Measurements from ENCODE around the gene ADGRG3.
"Not testable (repeated sequence)": the region's sequence is repeated elsewhere in the genome, so short reads cannot be mapped to it uniquely, and the experiment has no call there.

Gene ADGRG3

DNA sequence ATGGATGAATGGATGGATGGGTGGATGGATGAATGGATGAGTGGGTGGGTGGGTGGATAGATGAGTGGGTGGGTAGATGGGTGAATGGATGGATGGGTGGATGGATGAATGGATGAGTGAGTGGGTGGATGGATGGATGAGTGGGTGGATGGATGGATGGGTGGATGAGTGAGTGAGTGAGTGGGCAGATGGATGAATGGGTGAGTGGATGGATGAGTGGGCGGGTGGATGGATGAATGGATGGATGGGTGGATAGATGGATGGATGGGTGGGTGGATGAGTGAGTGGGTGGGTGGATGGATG is 61.0 kb downstream of the ADGRG3 start:
- TF ChIP-seq ESRRG (CRISPR knock-in tag; IDR thresholded peaks at IDR 0.05) (no peak), ISL1 (CRISPR knock-in tag; IDR thresholded peaks at IDR 0.05) (no peak), ZNF8 (CRISPR knock-in tag; IDR thresholded peaks at IDR 0.05) (no peak), TCF4 (CRISPR knock-in tag; IDR thresholded peaks at IDR 0.05; ENCODE audit: borderline replicate concordance) (no peak), CSDC2 (CRISPR knock-in tag; IDR thresholded peaks at IDR 0.05) (no peak), ZFP30 (CRISPR knock-in tag; IDR thresholded peaks at IDR 0.05) (no peak), GLIS3 (CRISPR knock-in tag; IDR thresholded peaks at IDR 0.05) (no peak), ZNF565 (CRISPR knock-in tag; conservative IDR thresholded peaks at IDR 0.05; ENCODE audit: low read depth) (no peak), PPARA (CRISPR knock-in tag; IDR thresholded peaks at IDR 0.05; ENCODE audit: borderline replicate concordance) (no peak), OSR1 (CRISPR knock-in tag; IDR thresholded peaks at IDR 0.05) (no peak), ZFP3 (CRISPR knock-in tag; IDR thresholded peaks at IDR 0.05) (no peak), ZC3H10 (CRISPR knock-in tag; IDR thresholded peaks at IDR 0.05) (no peak), ARNTL (CRISPR knock-in tag; IDR thresholded peaks at IDR 0.05; ENCODE audit: borderline replicate concordance, low read depth) (no peak), ZNF70 (CRISPR knock-in tag; IDR thresholded peaks at IDR 0.05) (no peak)
- TF ChIP-seq, protein P1, sequence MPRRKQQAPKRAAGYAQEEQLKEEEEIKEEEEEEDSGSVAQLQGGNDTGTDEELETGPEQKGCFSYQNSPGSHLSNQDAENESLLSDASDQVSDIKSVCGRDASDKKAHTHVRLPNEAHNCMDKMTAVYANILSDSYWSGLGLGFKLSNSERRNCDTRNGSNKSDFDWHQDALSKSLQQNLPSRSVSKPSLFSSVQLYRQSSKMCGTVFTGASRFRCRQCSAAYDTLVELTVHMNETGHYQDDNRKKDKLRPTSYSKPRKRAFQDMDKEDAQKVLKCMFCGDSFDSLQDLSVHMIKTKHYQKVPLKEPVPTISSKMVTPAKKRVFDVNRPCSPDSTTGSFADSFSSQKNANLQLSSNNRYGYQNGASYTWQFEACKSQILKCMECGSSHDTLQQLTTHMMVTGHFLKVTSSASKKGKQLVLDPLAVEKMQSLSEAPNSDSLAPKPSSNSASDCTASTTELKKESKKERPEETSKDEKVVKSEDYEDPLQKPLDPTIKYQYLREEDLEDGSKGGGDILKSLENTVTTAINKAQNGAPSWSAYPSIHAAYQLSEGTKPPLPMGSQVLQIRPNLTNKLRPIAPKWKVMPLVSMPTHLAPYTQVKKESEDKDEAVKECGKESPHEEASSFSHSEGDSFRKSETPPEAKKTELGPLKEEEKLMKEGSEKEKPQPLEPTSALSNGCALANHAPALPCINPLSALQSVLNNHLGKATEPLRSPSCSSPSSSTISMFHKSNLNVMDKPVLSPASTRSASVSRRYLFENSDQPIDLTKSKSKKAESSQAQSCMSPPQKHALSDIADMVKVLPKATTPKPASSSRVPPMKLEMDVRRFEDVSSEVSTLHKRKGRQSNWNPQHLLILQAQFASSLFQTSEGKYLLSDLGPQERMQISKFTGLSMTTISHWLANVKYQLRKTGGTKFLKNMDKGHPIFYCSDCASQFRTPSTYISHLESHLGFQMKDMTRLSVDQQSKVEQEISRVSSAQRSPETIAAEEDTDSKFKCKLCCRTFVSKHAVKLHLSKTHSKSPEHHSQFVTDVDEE (CRISPR knock-in tag; IDR thresholded peaks at IDR 0.05), result no peak
- TF ChIP-seq, protein P2, sequence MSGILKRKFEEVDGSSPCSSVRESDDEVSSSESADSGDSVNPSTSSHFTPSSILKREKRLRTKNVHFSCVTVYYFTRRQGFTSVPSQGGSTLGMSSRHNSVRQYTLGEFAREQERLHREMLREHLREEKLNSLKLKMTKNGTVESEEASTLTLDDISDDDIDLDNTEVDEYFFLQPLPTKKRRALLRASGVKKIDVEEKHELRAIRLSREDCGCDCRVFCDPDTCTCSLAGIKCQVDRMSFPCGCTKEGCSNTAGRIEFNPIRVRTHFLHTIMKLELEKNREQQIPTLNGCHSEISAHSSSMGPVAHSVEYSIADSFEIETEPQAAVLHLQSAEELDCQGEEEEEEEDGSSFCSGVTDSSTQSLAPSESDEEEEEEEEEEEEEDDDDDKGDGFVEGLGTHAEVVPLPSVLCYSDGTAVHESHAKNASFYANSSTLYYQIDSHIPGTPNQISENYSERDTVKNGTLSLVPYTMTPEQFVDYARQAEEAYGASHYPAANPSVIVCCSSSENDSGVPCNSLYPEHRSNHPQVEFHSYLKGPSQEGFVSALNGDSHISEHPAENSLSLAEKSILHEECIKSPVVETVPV (CRISPR knock-in tag; IDR thresholded peaks at IDR 0.05), result no peak
- TF ChIP-seq, protein P3, sequence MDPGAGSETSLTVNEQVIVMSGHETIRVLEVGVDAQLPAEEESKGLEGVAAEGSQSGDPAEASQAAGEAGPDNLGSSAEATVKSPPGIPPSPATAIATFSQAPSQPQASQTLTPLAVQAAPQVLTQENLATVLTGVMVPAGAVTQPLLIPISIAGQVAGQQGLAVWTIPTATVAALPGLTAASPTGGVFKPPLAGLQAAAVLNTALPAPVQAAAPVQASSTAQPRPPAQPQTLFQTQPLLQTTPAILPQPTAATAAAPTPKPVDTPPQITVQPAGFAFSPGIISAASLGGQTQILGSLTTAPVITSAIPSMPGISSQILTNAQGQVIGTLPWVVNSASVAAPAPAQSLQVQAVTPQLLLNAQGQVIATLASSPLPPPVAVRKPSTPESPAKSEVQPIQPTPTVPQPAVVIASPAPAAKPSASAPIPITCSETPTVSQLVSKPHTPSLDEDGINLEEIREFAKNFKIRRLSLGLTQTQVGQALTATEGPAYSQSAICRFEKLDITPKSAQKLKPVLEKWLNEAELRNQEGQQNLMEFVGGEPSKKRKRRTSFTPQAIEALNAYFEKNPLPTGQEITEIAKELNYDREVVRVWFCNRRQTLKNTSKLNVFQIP (CRISPR knock-in tag; IDR thresholded peaks at IDR 0.05; ENCODE audit: borderline replicate concordance, low read depth), result no peak
- TF ChIP-seq, protein P4, sequence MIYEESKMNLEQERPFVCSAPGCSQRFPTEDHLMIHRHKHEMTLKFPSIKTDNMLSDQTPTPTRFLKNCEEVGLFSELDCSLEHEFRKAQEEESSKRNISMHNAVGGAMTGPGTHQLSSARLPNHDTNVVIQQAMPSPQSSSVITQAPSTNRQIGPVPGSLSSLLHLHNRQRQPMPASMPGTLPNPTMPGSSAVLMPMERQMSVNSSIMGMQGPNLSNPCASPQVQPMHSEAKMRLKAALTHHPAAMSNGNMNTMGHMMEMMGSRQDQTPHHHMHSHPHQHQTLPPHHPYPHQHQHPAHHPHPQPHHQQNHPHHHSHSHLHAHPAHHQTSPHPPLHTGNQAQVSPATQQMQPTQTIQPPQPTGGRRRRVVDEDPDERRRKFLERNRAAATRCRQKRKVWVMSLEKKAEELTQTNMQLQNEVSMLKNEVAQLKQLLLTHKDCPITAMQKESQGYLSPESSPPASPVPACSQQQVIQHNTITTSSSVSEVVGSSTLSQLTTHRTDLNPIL (CRISPR knock-in tag; IDR thresholded peaks at IDR 0.05; ENCODE audit: low read depth), result no peak
- no peak for ATAC-seq

DNA sequence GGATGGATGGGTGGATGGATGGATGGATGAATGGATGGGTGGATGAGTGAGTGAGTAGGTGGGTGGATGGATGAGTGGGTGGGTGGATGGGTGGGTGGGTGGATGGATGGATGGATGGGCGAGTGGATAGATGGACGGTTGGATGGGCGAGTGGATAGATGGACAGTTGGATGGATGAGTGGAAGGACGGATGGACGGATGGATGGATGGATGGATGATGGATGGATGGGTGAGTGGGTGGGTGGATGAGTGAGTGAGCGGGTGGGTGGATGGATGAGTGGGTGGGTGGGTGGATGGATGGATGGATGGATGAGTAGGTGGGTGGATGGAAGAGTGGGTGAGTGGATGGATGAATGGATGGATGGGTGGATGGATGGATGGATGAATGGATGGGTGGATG is 61.7 kb downstream of the ADGRG3 start:
- not testable (repeated sequence) for ATAC-seq

DNA sequence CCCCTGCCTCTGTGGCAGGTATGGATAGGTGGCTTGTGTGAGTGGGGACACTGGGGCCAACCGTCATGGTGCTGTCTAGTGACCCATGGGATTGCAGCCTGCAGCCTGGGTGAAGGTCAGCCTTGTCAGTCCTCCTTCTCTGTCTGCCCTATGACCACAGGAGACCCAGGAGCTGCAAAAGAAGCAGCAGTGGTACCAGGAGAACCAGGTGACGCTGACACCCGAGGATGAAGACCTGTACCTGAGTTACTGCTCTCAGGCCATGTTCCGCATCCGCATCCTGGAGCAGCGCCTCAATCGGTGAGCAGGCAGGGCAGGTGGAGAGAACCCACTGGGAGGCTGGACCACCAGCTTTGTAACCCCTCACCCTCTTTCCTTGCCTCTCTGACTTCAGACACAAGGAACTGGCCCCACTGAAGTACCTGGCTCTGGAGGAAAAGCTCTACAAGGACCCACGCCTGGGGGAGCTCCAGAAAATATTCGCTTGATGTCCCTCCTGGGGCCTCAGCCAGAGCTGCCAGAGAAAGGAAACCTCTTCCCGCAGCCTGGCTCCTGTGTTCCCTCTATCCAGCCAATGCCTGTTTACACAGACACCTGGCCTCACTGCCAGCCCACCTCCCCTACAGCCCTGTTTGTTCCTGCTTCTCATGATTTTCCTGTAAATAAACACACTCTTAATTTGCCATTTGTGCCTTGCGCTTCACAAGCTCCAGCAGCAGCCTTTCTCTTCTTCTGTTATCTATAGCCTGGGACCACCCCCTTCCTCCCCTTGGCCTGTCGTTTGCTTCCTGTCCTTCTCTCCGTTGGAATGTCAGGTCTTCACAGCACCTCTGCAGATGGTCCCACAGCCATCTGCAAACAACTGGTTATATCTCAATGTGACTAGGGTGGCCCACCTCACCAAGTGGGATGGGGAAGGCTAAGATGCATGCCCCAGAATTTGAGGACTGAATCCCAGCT is 62.9 kb downstream of the ADGRG3 start:
- TF ChIP-seq TOX (CRISPR knock-in tag; IDR thresholded peaks at IDR 0.05; ENCODE audit: borderline replicate concordance), result no peak
- no peak for TF ChIP-seq RARB (CRISPR knock-in tag; IDR thresholded peaks at IDR 0.05)
- TF ChIP-seq, protein P4 (CRISPR knock-in tag; IDR thresholded peaks at IDR 0.05; ENCODE audit: low read depth), result no peak
- no peak for TF ChIP-seq BACH2 (CRISPR knock-in tag; IDR thresholded peaks at IDR 0.05; ENCODE audit: borderline replicate concordance)
- no peak for TF ChIP-seq ZNF70 (CRISPR knock-in tag; IDR thresholded peaks at IDR 0.05)
- TF ChIP-seq, protein P1 (CRISPR knock-in tag; IDR thresholded peaks at IDR 0.05), result no peak
- TF ChIP-seq TCF4 (CRISPR knock-in tag; IDR thresholded peaks at IDR 0.05; ENCODE audit: borderline replicate concordance), result no peak
- no peak for TF ChIP-seq CSDC2 (CRISPR knock-in tag; IDR thresholded peaks at IDR 0.05)
- ATAC-seq, result no peak
